GM23338 (cell line): ENCODE measurements around the gene PPP1R16B. TPM values are rescaled to one million over a fixed set of nuclear protein-coding genes. Genes with fewer than 3 reads are reported as not detected.

ENCODE experiments used
- ATAC-seq: fragments of 200-7000 bp; cut with Tn5 transposase; 3 replicates; pipeline ENCODE4 v1.9.1; 2020
- DNase-seq: peaks from one replicate; pipeline ENCODE4 v3.0.0-alpha.2; 2015; ENCODE audit warnings: low spot score
- H2AFZ ChIP-seq: fragments of 200-600 bp; sonication (generic); 2 replicates; pipeline ENCODE4 v1.8.0; 2016; ENCODE audit warnings: antibody characterized with exemption, mild to moderate bottlenecking, moderate library complexity
- H3F3A ChIP-seq: fragments of 200-600 bp; sonication (generic); replicated peaks from 2 replicates; pipeline ENCODE4 v1.8.0; 2017; ENCODE audit warnings: antibody characterized with exemption, mixed run types, low read depth
- H3K27ac ChIP-seq: fragments of 200-600 bp; sonication (generic); 2 replicates; pipeline ENCODE4 v1.6.1; 2016; ENCODE audit warnings: low read depth
- H3K27me3 ChIP-seq: fragments of 200-600 bp; sonication (generic); 2 replicates; pipeline ENCODE4 v1.8.0; 2016; ENCODE audit warnings: mild to moderate bottlenecking, mixed run types, moderate library complexity; ENCODE audit not compliant: insufficient read depth
- H3K36me3 ChIP-seq: fragments of 200-600 bp; sonication (generic); 2 replicates; pipeline ENCODE4 v1.8.0; 2016; ENCODE audit warnings: mild to moderate bottlenecking; ENCODE audit not compliant: insufficient read depth
- H3K4me1 ChIP-seq: fragments of 200-600 bp; sonication (generic); 2 replicates; pipeline ENCODE4 v1.8.0; 2016; ENCODE audit warnings: mild to moderate bottlenecking, moderate library complexity; ENCODE audit not compliant: insufficient read depth
- H3K4me2 ChIP-seq: fragments of 200-600 bp; sonication (generic); 2 replicates; pipeline ENCODE4 v1.7.1; 2017; ENCODE audit warnings: mixed run types
- H3K4me3 ChIP-seq: fragments of 200-600 bp; sonication (generic); 2 replicates; pipeline ENCODE4 v1.6.1; 2016; ENCODE audit warnings: mixed run types
- H3K79me2 ChIP-seq: fragments of 200-600 bp; sonication (generic); replicated peaks from 2 replicates; pipeline ENCODE4 v1.8.0; 2017; ENCODE audit warnings: mild to moderate bottlenecking; ENCODE audit not compliant: insufficient read depth
- H3K9me2 ChIP-seq: fragments of 200-600 bp; sonication (generic); 2 replicates; pipeline ENCODE4 v1.8.0; 2017; ENCODE audit not compliant: insufficient read depth
- H4K20me1 ChIP-seq: fragments of 200-600 bp; sonication (generic); replicated peaks from 2 replicates; pipeline ENCODE4 v1.8.0; 2017; ENCODE audit warnings: mild to moderate bottlenecking; ENCODE audit not compliant: insufficient read depth
- H3K27ac Mint-ChIP-seq: 2 replicates; pipeline ENCODE4 v1.8.0; 2020; ENCODE audit warnings: inconsistent platforms, mild to moderate bottlenecking, moderate library complexity, mixed read lengths
- H3K27me3 Mint-ChIP-seq: 3 replicates; pipeline ENCODE4 v1.8.0; 2022; ENCODE audit warnings: low read depth, mild to moderate bottlenecking, moderate library complexity, mixed read lengths, inconsistent platforms; ENCODE audit not compliant: insufficient read depth, poor library complexity
- H3K36me3 Mint-ChIP-seq: 3 replicates; pipeline ENCODE4 v1.8.0; 2021; ENCODE audit warnings: low read depth, mild to moderate bottlenecking, inconsistent platforms, moderate library complexity, mixed read lengths
- H3K4me1 Mint-ChIP-seq: 3 replicates; pipeline ENCODE4 v1.8.0; 2020; ENCODE audit warnings: mild to moderate bottlenecking, inconsistent platforms, mixed read lengths
- H3K4me3 Mint-ChIP-seq: 3 replicates; pipeline ENCODE4 v1.8.0; 2021; ENCODE audit warnings: moderate library complexity, mild to moderate bottlenecking, inconsistent platforms, mixed read lengths
- H3K9me3 Mint-ChIP-seq: 3 replicates; pipeline ENCODE4 v1.8.0; 2020; ENCODE audit warnings: moderate library complexity, mild to moderate bottlenecking, inconsistent platforms, mixed read lengths
- CREB1 ChIP-seq: fragments of 250-450 bp; sonication (Bioruptor Pico); IDR thresholded peaks from 2 replicates; pipeline ENCODE4 v1.5.0; 2020; ENCODE audit warnings: low read depth, mild to moderate bottlenecking, moderate library complexity
- EZH2phosphoT487 ChIP-seq: fragments of 200-600 bp; sonication (generic); IDR thresholded peaks from one replicate; pipeline ENCODE4 v1.8.1; 2018; ENCODE audit warnings: antibody characterized with exemption; ENCODE audit not compliant: unreplicated experiment
- NANOG ChIP-seq: IDR thresholded peaks from 2 replicates; pipeline ENCODE4 v1.6.1; 2016; ENCODE audit warnings: antibody characterized with exemption, borderline replicate concordance
- POLR2AphosphoS5 ChIP-seq: IDR thresholded peaks from 2 replicates; pipeline ENCODE4 v1.6.1; 2016; ENCODE audit warnings: antibody characterized with exemption, low read depth
- STAT1 ChIP-seq: IDR thresholded peaks from one replicate; pipeline ENCODE4 v1.6.1; 2016; ENCODE audit warnings: antibody characterized with exemption; ENCODE audit not compliant: unreplicated experiment
- polyA plus RNA-seq: library from polyadenylated mRNA; unstranded; fragments of >200 nt; fragmentation: Nextera tagmentation; extraction: Ambion mirVana; gene quantifications from 2 replicates; pipeline ENCODE4 v1.2.1, GENCODE V29; 2016
- total RNA-seq: library from RNA; depleted of rRNA; stranded (reverse); fragments of >200 nt; shearing (Covaris generic); gene quantifications from 2 replicates; pipeline ENCODE4 v1.2.3, GENCODE V29; 2014
- TF ChIP-seq, protein P1 (sequence below), 2 experiments: fragments of 200-600 bp in 1 of 2; sonication (generic) in 1 of 2; conservative IDR thresholded peaks; 2 replicates each; pipeline versions ENCODE4 v1.5.1 to v1.6.1; 2016 to 2017; ENCODE audit warnings: antibody characterized with exemption in 2 of 2, low read depth in 2 of 2, mild to moderate bottlenecking in 2 of 2, moderate library complexity in 1 of 2
- TF ChIP-seq, protein P2 (sequence below): IDR thresholded peaks from 2 replicates; pipeline ENCODE4 v1.6.1; 2016; ENCODE audit warnings: antibody characterized with exemption
- TF ChIP-seq, protein P3 (sequence below): fragments of 250-450 bp; sonication (Bioruptor Pico); IDR thresholded peaks from 2 replicates; pipeline ENCODE4 v1.5.0; 2020; ENCODE audit warnings: mild to moderate bottlenecking, moderate library complexity

Gene PPP1R16B
- total and polyA plus RNA-seq, 2 experiments from 2014 or later = 1.6 to 11.5 TPM

GRCh38 chr20:38924718-38925117 is 119.2 kb downstream of the PPP1R16B start:
- Mint-ChIP-seq H3K4me3 (no peak overlapping the region; the same call in 2 of the 3 replicates), H3K36me3 (peaks cover 14% of the 10 kb centered on the region), H3K4me1 (peaks cover 13% of the 10 kb centered on the region), H3K9me3 (no peaks in the 10 kb centered on the region), H3K27me3 (peaks cover 10% of the 10 kb centered on the region), H3K27ac (no peak overlapping the region)
- Histone ChIP-seq H3K4me2 (no peak overlapping the region), H3K36me3 (no peaks in the 10 kb centered on the region), H3F3A (no peaks in the 10 kb centered on the region), H2AFZ (no peak overlapping the region), H4K20me1 (peaks cover 22% of the 10 kb centered on the region), H3K27me3 (no peaks in the 10 kb centered on the region), H3K4me3 (no peak overlapping the region), H3K27ac (no peak overlapping the region), H3K79me2 (peaks cover 31% of the 10 kb centered on the region), H3K9me2 (no peaks in the 10 kb centered on the region), H3K4me1 (peaks cover 20% of the 10 kb centered on the region)
- no peak for DNase-seq
- no peak for ATAC-seq
- TF ChIP-seq, protein P1, sequence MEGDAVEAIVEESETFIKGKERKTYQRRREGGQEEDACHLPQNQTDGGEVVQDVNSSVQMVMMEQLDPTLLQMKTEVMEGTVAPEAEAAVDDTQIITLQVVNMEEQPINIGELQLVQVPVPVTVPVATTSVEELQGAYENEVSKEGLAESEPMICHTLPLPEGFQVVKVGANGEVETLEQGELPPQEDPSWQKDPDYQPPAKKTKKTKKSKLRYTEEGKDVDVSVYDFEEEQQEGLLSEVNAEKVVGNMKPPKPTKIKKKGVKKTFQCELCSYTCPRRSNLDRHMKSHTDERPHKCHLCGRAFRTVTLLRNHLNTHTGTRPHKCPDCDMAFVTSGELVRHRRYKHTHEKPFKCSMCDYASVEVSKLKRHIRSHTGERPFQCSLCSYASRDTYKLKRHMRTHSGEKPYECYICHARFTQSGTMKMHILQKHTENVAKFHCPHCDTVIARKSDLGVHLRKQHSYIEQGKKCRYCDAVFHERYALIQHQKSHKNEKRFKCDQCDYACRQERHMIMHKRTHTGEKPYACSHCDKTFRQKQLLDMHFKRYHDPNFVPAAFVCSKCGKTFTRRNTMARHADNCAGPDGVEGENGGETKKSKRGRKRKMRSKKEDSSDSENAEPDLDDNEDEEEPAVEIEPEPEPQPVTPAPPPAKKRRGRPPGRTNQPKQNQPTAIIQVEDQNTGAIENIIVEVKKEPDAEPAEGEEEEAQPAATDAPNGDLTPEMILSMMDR (conservative IDR thresholded peaks at IDR 0.05; ENCODE audit: low read depth in 2 of 2) = no peak
- TF ChIP-seq CREB1 (no peak), EZH2phosphoT487 (no peak), POLR2AphosphoS5 (no peak), NANOG (no peak), STAT1 (no peak)
- TF ChIP-seq, protein P2, sequence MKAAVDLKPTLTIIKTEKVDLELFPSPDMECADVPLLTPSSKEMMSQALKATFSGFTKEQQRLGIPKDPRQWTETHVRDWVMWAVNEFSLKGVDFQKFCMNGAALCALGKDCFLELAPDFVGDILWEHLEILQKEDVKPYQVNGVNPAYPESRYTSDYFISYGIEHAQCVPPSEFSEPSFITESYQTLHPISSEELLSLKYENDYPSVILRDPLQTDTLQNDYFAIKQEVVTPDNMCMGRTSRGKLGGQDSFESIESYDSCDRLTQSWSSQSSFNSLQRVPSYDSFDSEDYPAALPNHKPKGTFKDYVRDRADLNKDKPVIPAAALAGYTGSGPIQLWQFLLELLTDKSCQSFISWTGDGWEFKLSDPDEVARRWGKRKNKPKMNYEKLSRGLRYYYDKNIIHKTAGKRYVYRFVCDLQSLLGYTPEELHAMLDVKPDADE = no peak
- TF ChIP-seq, protein P3, sequence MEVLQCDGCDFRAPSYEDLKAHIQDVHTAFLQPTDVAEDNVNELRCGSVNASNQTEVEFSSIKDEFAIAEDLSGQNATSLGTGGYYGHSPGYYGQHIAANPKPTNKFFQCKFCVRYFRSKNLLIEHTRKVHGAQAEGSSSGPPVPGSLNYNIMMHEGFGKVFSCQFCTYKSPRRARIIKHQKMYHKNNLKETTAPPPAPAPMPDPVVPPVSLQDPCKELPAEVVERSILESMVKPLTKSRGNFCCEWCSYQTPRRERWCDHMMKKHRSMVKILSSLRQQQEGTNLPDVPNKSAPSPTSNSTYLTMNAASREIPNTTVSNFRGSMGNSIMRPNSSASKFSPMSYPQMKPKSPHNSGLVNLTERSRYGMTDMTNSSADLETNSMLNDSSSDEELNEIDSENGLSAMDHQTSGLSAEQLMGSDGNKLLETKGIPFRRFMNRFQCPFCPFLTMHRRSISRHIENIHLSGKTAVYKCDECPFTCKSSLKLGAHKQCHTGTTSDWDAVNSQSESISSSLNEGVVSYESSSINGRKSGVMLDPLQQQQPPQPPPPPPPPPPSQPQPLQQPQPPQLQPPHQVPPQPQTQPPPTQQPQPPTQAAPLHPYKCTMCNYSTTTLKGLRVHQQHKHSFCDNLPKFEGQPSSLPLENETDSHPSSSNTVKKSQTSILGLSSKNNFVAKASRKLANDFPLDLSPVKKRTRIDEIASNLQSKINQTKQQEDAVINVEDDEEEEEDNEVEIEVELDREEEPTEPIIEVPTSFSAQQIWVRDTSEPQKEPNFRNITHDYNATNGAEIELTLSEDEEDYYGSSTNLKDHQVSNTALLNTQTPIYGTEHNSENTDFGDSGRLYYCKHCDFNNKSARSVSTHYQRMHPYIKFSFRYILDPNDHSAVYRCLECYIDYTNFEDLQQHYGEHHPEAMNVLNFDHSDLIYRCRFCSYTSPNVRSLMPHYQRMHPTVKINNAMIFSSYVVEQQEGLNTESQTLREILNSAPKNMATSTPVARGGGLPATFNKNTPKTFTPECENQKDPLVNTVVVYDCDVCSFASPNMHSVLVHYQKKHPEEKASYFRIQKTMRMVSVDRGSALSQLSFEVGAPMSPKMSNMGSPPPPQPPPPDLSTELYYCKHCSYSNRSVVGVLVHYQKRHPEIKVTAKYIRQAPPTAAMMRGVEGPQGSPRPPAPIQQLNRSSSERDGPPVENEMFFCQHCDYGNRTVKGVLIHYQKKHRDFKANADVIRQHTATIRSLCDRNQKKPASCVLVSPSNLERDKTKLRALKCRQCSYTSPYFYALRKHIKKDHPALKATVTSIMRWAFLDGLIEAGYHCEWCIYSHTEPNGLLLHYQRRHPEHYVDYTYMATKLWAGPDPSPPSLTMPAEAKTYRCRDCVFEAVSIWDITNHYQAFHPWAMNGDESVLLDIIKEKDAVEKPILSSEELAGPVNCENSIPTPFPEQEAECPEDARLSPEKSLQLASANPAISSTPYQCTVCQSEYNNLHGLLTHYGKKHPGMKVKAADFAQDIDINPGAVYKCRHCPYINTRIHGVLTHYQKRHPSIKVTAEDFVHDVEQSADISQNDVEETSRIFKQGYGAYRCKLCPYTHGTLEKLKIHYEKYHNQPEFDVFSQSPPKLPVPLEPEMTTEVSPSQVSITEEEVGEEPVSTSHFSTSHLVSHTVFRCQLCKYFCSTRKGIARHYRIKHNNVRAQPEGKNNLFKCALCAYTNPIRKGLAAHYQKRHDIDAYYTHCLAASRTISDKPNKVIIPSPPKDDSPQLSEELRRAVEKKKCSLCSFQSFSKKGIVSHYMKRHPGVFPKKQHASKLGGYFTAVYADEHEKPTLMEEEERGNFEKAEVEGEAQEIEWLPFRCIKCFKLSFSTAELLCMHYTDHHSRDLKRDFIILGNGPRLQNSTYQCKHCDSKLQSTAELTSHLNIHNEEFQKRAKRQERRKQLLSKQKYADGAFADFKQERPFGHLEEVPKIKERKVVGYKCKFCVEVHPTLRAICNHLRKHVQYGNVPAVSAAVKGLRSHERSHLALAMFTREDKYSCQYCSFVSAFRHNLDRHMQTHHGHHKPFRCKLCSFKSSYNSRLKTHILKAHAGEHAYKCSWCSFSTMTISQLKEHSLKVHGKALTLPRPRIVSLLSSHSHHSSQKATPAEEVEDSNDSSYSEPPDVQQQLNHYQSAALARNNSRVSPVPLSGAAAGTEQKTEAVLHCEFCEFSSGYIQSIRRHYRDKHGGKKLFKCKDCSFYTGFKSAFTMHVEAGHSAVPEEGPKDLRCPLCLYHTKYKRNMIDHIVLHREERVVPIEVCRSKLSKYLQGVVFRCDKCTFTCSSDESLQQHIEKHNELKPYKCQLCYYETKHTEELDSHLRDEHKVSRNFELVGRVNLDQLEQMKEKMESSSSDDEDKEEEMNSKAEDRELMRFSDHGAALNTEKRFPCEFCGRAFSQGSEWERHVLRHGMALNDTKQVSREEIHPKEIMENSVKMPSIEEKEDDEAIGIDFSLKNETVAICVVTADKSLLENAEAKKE (CRISPR knock-in tag) = no peak
